HepG2 (cell line): ENCODE measurements around the gene PDSS2. TPM values are rescaled to one million over a fixed set of nuclear protein-coding genes. Genes with fewer than 3 reads are reported as not detected.

Experiments
- ATF1 ChIP-seq: IDR thresholded peaks from 2 replicates; pipeline ENCODE4 v1.6.1; 2016; ENCODE audit warnings: mild to moderate bottlenecking, control low read depth
- CCDC6 ChIP-seq: sonication (generic); formaldehyde crosslinking; IDR thresholded peaks from 2 replicates; pipeline ENCODE4 v1.8.1; 2022; ENCODE audit warnings: mild to moderate bottlenecking, missing genetic modification reagents, moderate library complexity
- CREB1 ChIP-seq, 2 experiments: fragments of 450-650 bp in 1 of 2; IDR thresholded peaks; 2 replicates each; pipeline ENCODE4 v1.6.1; 2016 to 2017; ENCODE audit warnings: control low read depth in 1 of 2, mild to moderate bottlenecking in 1 of 2, missing compliant biosample characterization in 1 of 2, missing genetic modification characterization in 1 of 2
- HMGA1 ChIP-seq: sonication (generic); formaldehyde crosslinking; conservative IDR thresholded peaks from 2 replicates; pipeline ENCODE4 v1.4.0; 2020; ENCODE audit warnings: missing genetic modification reagents
- HNF4A ChIP-seq: sonication (generic); formaldehyde crosslinking; IDR thresholded peaks from 2 replicates; pipeline ENCODE4 v1.4.0; 2020; ENCODE audit warnings: missing genetic modification reagents
- ISL2 ChIP-seq: sonication (generic); formaldehyde crosslinking; IDR thresholded peaks from 2 replicates; pipeline ENCODE4 v1.5.0; 2020; ENCODE audit warnings: missing genetic modification reagents
- JUND ChIP-seq: sonication (generic); formaldehyde crosslinking; IDR thresholded peaks from 2 replicates; pipeline ENCODE4 v1.8.0; 2022; ENCODE audit warnings: mild to moderate bottlenecking, missing genetic modification reagents
- MED13 ChIP-seq: sonication (generic); formaldehyde crosslinking; IDR thresholded peaks from 2 replicates; pipeline ENCODE4 v1.5.0; 2020; ENCODE audit warnings: missing genetic modification reagents
- NFIB ChIP-seq: sonication (generic); formaldehyde crosslinking; IDR thresholded peaks from 2 replicates; pipeline ENCODE4 v1.9.0; 2021; ENCODE audit warnings: missing genetic modification reagents, mild to moderate bottlenecking, borderline replicate concordance
- PAX8 ChIP-seq: sonication (generic); formaldehyde crosslinking; IDR thresholded peaks from 2 replicates; pipeline ENCODE4 v1.8.0; 2022; ENCODE audit warnings: mild to moderate bottlenecking, missing genetic modification reagents, borderline replicate concordance
- RXRA ChIP-seq: sonication (generic); formaldehyde crosslinking; IDR thresholded peaks from 2 replicates; pipeline ENCODE4 v1.5.1; 2020; ENCODE audit warnings: missing genetic modification reagents
- SMC3 ChIP-seq: IDR thresholded peaks from 2 replicates; pipeline ENCODE4 v1.6.1; 2011; ENCODE audit warnings: low read length, improper control_type of control experiment
- SOX13 ChIP-seq, 3 experiments: fragments of 450-650 bp in 1 of 3; sonication (generic) in 1 of 3; formaldehyde crosslinking in 1 of 3; IDR thresholded peaks in 2 of 3; conservative IDR thresholded peaks in 1 of 3; 2 replicates each; pipeline versions ENCODE4 v1.5.0 to v1.6.1; 2016 to 2020; ENCODE audit warnings: antibody characterized with exemption in 1 of 3, mild to moderate bottlenecking in 1 of 3, missing compliant biosample characterization in 1 of 3, missing genetic modification reagents in 1 of 3, moderate library complexity in 1 of 3
- XRCC5 ChIP-seq: fragments of 200-400 bp; formaldehyde crosslinking; optimal IDR thresholded peaks from 2 replicates; pipeline ENCODE3; 2017; ENCODE audit warnings: mild to moderate bottlenecking, low read length
- ZFP1 ChIP-seq: IDR thresholded peaks from 2 replicates; pipeline ENCODE4 v1.6.1; 2016
- ZNF230 ChIP-seq: sonication (generic); formaldehyde crosslinking; IDR thresholded peaks from 2 replicates; pipeline ENCODE4 v1.4.0; 2020; ENCODE audit warnings: mild to moderate bottlenecking, missing genetic modification reagents
- ZNF350 ChIP-seq: sonication (generic); formaldehyde crosslinking; IDR thresholded peaks from 2 replicates; pipeline ENCODE4 v1.4.0; 2020; ENCODE audit warnings: mild to moderate bottlenecking, low read depth, missing genetic modification reagents, borderline replicate concordance
- ZNF501 ChIP-seq: sonication (generic); formaldehyde crosslinking; IDR thresholded peaks from 2 replicates; pipeline ENCODE4 v1.5.1; 2020; ENCODE audit warnings: mild to moderate bottlenecking, moderate library complexity, missing genetic modification reagents
- ZNF569 ChIP-seq: sonication (generic); formaldehyde crosslinking; IDR thresholded peaks from 2 replicates; pipeline ENCODE4 v1.5.0; 2020; ENCODE audit warnings: mild to moderate bottlenecking, missing genetic modification reagents, moderate library complexity, borderline replicate concordance
- ZNF607 ChIP-seq: sonication (generic); formaldehyde crosslinking; IDR thresholded peaks from 2 replicates; pipeline ENCODE4 v1.5.1; 2020; ENCODE audit warnings: missing genetic modification reagents, mild to moderate bottlenecking, borderline replicate concordance
- ZNF746 ChIP-seq: sonication (generic); formaldehyde crosslinking; IDR thresholded peaks from 2 replicates; pipeline ENCODE4 v1.8.0; 2022; ENCODE audit warnings: mild to moderate bottlenecking, missing genetic modification reagents
- ZSCAN9 ChIP-seq: IDR thresholded peaks from 2 replicates; pipeline ENCODE4 v1.6.1; 2016; ENCODE audit warnings: borderline replicate concordance
- polyA plus RNA-seq, 8 experiments: library from polyadenylated mRNA; depleted of rRNA in 3 of 8; stranded (reverse) in 7 of 8; unstranded in 1 of 8; fragments of >200 nt; fragmentation: Illumina TruSeq in 4 of 8; extraction: Trizol in 4 of 8; gene quantifications; 2 replicates each; pipeline versions ENCODE4 v1.2.1 to v1.2.3, GENCODE V29; 2011 to 2016; ENCODE audit warnings: low read depth in 4 of 8, missing spikeins in 1 of 8, mixed read lengths in 1 of 8; ENCODE audit not compliant: insufficient read depth in 1 of 8
- total RNA-seq, 5 experiments: library from RNA; depleted of rRNA; stranded (reverse); fragments of >200 nt; fragmentation: Illumina TruSeq; extraction: Trizol; gene quantifications; 2 replicates each; pipeline ENCODE4 v1.2.3, GENCODE V29; 2016; ENCODE audit warnings: low read depth in 1 of 5
- TF ChIP-seq, protein P1 (sequence below): IDR thresholded peaks from 2 replicates; pipeline ENCODE4 v1.4.0; 2020; ENCODE audit warnings: mild to moderate bottlenecking, missing genetic modification reagents
- TF ChIP-seq, protein P2 (sequence below): sonication (generic); formaldehyde crosslinking; conservative IDR thresholded peaks from 2 replicates; pipeline ENCODE4 v1.8.1; 2023; ENCODE audit warnings: missing genetic modification reagents

PDSS2 gene
- total and polyA plus RNA-seq, 2 of the 13 experiments (the other 11 are each of a cell fraction or from before 2014, with no cell fraction given), result 16.2 to 17.0 TPM

DNA sequence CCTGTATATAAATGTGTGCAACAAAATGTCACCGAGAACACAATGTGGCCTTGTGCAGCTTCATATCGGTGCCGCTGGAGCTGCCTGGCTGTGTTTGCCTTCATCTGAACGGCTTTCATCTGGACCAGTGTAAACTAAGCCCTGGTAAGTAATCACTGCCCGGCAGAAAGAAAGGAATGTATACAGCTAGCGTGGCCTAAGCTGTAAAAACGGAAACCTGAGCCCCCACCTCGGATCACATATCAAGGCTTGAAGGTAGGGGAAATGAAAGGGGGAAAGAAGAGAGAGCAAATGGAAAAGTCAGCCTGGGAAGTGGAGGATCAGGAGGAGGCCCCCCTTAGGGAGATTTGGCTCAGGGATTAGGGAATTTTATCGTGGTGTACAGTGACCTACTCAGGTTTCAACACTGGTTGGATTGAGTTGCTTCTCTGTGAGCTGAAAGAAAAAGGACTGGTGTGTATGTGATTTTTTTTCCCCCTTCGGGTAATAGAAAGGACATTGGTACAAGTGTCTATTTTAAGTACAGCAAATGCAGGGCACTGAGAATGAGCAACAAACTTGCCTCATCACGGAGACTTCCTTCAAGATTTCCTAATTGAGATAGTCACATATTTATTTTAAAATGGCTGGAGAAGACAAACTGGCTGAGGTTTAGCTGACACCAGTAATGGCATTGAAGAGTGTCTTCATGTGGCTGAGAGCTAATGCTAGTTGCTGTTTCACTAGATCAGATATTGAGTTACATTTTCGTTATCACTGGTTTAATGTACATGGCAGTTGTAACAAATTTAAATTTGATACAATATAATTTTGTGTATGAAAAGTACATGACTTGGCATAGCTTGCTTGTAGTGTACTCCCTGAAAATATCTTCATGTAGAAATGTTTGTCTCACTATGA is 34.0 kb upstream of the PDSS2 start (continued):
- TF ChIP-seq, protein P1, sequence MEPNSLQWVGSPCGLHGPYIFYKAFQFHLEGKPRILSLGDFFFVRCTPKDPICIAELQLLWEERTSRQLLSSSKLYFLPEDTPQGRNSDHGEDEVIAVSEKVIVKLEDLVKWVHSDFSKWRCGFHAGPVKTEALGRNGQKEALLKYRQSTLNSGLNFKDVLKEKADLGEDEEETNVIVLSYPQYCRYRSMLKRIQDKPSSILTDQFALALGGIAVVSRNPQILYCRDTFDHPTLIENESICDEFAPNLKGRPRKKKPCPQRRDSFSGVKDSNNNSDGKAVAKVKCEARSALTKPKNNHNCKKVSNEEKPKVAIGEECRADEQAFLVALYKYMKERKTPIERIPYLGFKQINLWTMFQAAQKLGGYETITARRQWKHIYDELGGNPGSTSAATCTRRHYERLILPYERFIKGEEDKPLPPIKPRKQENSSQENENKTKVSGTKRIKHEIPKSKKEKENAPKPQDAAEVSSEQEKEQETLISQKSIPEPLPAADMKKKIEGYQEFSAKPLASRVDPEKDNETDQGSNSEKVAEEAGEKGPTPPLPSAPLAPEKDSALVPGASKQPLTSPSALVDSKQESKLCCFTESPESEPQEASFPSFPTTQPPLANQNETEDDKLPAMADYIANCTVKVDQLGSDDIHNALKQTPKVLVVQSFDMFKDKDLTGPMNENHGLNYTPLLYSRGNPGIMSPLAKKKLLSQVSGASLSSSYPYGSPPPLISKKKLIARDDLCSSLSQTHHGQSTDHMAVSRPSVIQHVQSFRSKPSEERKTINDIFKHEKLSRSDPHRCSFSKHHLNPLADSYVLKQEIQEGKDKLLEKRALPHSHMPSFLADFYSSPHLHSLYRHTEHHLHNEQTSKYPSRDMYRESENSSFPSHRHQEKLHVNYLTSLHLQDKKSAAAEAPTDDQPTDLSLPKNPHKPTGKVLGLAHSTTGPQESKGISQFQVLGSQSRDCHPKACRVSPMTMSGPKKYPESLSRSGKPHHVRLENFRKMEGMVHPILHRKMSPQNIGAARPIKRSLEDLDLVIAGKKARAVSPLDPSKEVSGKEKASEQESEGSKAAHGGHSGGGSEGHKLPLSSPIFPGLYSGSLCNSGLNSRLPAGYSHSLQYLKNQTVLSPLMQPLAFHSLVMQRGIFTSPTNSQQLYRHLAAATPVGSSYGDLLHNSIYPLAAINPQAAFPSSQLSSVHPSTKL (CRISPR knock-in tag), result peak; percentile 87
- no peak for TF ChIP-seq HMGA1 (CRISPR knock-in tag)
- TF ChIP-seq ZNF350 (CRISPR knock-in tag), result peak; percentile 48; the same call in 1 of the 2 replicates
- peak; percentile 54; the same call in 1 of the 2 replicates for TF ChIP-seq ATF1
- TF ChIP-seq ZNF501, result 0 out of 2 replicates have a peak, but pooled peaks have one; percentile 39
- TF ChIP-seq ZNF746 (CRISPR knock-in tag), result peak; percentile 76
- peak; percentile 70; the same call in 1 of the 2 replicates for TF ChIP-seq CCDC6 (CRISPR knock-in tag)
- TF ChIP-seq RXRA (CRISPR knock-in tag), result peak; percentile 62; the same call in 1 of the 2 replicates
- TF ChIP-seq ZFP1, result peak; percentile 69; the same call in 1 of the 2 replicates
- 0 out of 2 replicates have a peak, but pooled peaks have one; percentile 54 for TF ChIP-seq MED13
- no peak for TF ChIP-seq CREB1 (IDR thresholded peaks at IDR 0.05)
- peak; percentile 69 for TF ChIP-seq CREB1 (CRISPR knock-in tag; IDR thresholded peaks at IDR 0.05)
- TF ChIP-seq ZNF230 (CRISPR knock-in tag), result 0 out of 2 replicates have a peak, but pooled peaks have one; percentile 33
- TF ChIP-seq ISL2 (CRISPR knock-in tag), result peak; percentile 96
- no peak for TF ChIP-seq JUND (CRISPR knock-in tag)
- no peak for TF ChIP-seq PAX8
- TF ChIP-seq, protein P2, sequence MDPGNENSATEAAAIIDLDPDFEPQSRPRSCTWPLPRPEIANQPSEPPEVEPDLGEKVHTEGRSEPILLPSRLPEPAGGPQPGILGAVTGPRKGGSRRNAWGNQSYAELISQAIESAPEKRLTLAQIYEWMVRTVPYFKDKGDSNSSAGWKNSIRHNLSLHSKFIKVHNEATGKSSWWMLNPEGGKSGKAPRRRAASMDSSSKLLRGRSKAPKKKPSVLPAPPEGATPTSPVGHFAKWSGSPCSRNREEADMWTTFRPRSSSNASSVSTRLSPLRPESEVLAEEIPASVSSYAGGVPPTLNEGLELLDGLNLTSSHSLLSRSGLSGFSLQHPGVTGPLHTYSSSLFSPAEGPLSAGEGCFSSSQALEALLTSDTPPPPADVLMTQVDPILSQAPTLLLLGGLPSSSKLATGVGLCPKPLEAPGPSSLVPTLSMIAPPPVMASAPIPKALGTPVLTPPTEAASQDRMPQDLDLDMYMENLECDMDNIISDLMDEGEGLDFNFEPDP (CRISPR knock-in tag), result no peak
- TF ChIP-seq XRCC5, result peak; percentile 61
- peak; percentile 66 for TF ChIP-seq HNF4A (CRISPR knock-in tag)
- TF ChIP-seq ZSCAN9 (CRISPR knock-in tag), result peak; percentile 88; the same call in 1 of the 2 replicates
- TF ChIP-seq NFIB (CRISPR knock-in tag), result no peak
- no peak for TF ChIP-seq ZNF569 (CRISPR knock-in tag)
- TF ChIP-seq ZNF607 (CRISPR knock-in tag), result 0 out of 2 replicates have a peak, but pooled peaks have one; percentile 44
- peak; percentile 2; the same call in 1 of the 2 replicates for TF ChIP-seq SMC3
- peak; percentile 43; the same call in 1 of the 2 replicates for TF ChIP-seq SOX13 (IDR thresholded peaks at IDR 0.05)
- peak in 1 of 2 experiments; percentile 87; a peak in 2 of 4 replicates for TF ChIP-seq SOX13 (CRISPR knock-in tag; conservative IDR thresholded peaks at IDR 0.05 in 1 of 2, IDR thresholded peaks at IDR 0.05 in 1 of 2)
